Smooth muscle cell (in vitro differentiated cells): ENCODE results near the gene CYP2A13. TPM values are rescaled to one million over a fixed set of nuclear protein-coding genes. Genes with fewer than 3 reads are reported as not detected.
A peak's percentile ranks its signal among the peaks of the same experiment; 100 is the strongest.

ENCODE experiments used
- DNase-seq: peaks from one replicate; lab custom pipeline; 2025; ENCODE audit not compliant: unreplicated experiment; lab: John Stamatoyannopoulos, UW
- H2AFZ ChIP-seq: fragments of 200-600 bp; sonication (generic); 2 replicates; pipeline ENCODE4 v1.6.0; 2016; ENCODE audit warnings: antibody characterized with exemption, low read depth, mild to moderate bottlenecking
- H3F3A ChIP-seq: fragments of 200-600 bp; sonication (generic); 2 replicates; pipeline ENCODE4 v1.6.0; 2017; ENCODE audit warnings: antibody characterized with exemption, low read depth
- H3K27ac ChIP-seq: fragments of 200-600 bp; sonication (generic); 2 replicates; pipeline ENCODE4 v1.5.1; 2016; ENCODE audit warnings: low read depth, mild to moderate bottlenecking
- H3K27me3 ChIP-seq: fragments of 200-600 bp; sonication (generic); 2 replicates; pipeline ENCODE4 v1.6.1; 2016; ENCODE audit warnings: low read depth, mild to moderate bottlenecking
- H3K36me3 ChIP-seq: fragments of 200-600 bp; sonication (generic); 2 replicates; pipeline ENCODE4 v1.5.1; 2016; ENCODE audit warnings: low read depth
- H3K4me1 ChIP-seq: fragments of 200-600 bp; sonication (generic); 2 replicates; pipeline ENCODE4 v1.5.1; 2016; ENCODE audit warnings: low read depth
- H3K4me2 ChIP-seq: fragments of 200-600 bp; sonication (generic); 2 replicates; pipeline ENCODE4 v1.6.0; 2016; ENCODE audit warnings: mild to moderate bottlenecking
- H3K4me3 ChIP-seq: fragments of 200-600 bp; sonication (generic); 2 replicates; pipeline ENCODE4 v1.5.1; 2016; ENCODE audit warnings: mild to moderate bottlenecking
- H3K79me2 ChIP-seq: fragments of 200-600 bp; sonication (generic); 2 replicates; pipeline ENCODE4 v1.6.0; 2016; ENCODE audit warnings: low read depth, mild to moderate bottlenecking
- H3K9ac ChIP-seq: fragments of 200-600 bp; sonication (generic); 2 replicates; pipeline ENCODE4 v1.6.0; 2016; ENCODE audit warnings: low read depth
- H3K9me3 ChIP-seq: fragments of 200-600 bp; sonication (generic); replicated peaks from 2 replicates; pipeline ENCODE4 v1.5.1; 2016; ENCODE audit warnings: low read depth
- H4K20me1 ChIP-seq: fragments of 200-600 bp; sonication (generic); 2 replicates; pipeline ENCODE4 v1.6.0; 2016; ENCODE audit warnings: low read depth
- CTCF ChIP-seq: fragments of 200-600 bp; sonication (generic); IDR thresholded peaks from 2 replicates; pipeline ENCODE4 v1.5.1; 2017; ENCODE audit warnings: borderline replicate concordance, mild to moderate bottlenecking, antibody characterized with exemption; ENCODE audit not compliant: insufficient read depth, poor library complexity, severe bottlenecking
- WGBS: methylation state at CpG from one replicate; pipeline ENCODE4 v1.1.7; 2016; ENCODE audit warnings: low lambda C conversion rate; 5-methylcytosine and 5-hydroxymethylcytosine counted together
- polyA plus RNA-seq: library from polyadenylated mRNA; unstranded; fragments of >200 nt; fragmentation: Nextera tagmentation; extraction: Ambion mirVana; gene quantifications from 2 replicates; pipeline ENCODE4 v1.2.1, GENCODE V29; 2016
- total RNA-seq: library from RNA; depleted of rRNA; stranded (reverse); fragments of >200 nt; gene quantifications from 2 replicates; pipeline ENCODE4 v1.2.3, GENCODE V29; 2014

Gene CYP2A13
- total and polyA plus RNA-seq, 2 experiments from 2014 or later: not detected

GRCh38 chr19:41136636-41137455 lies 48.6 kb downstream of the CYP2A13 start:
- no peaks in the 10 kb centered on the region for H4K20me1 ChIP-seq
- H3F3A ChIP-seq: no peaks in the 10 kb centered on the region
- no peaks in the 10 kb centered on the region for H3K79me2 ChIP-seq
- H3K4me2 ChIP-seq: no peak overlapping the region
- WGBS: 99% methylated on average over 31 of the region's 31 CpGs
- H3K4me1 ChIP-seq: no peaks in the 10 kb centered on the region
- H3K9ac ChIP-seq: no peak overlapping the region
- H3K27me3 ChIP-seq: no peaks in the 10 kb centered on the region
- no peaks in the 10 kb centered on the region for H3K9me3 ChIP-seq
- no peak for DNase-seq
- H2AFZ ChIP-seq: no peak overlapping the region
- TF ChIP-seq CTCF: no peak
- no peaks in the 10 kb centered on the region for H3K36me3 ChIP-seq
- H3K27ac ChIP-seq: no peak overlapping the region
- H3K4me3 ChIP-seq: no peak overlapping the region

GRCh38 chr19:41144403-41144802 lies 56.2 kb downstream of the CYP2A13 start:
- Histone ChIP-seq H4K20me1 (no peaks in the 10 kb centered on the region), H3K4me3 (no peak overlapping the region), H3F3A (no peaks in the 10 kb centered on the region), H3K9ac (no peak overlapping the region), H3K4me1 (no peaks in the 10 kb centered on the region), H3K79me2 (no peaks in the 10 kb centered on the region), H3K27ac (no peak overlapping the region), H3K4me2 (no peak overlapping the region), H3K36me3 (no peaks in the 10 kb centered on the region), H3K9me3 (no peaks in the 10 kb centered on the region), H3K27me3 (no peaks in the 10 kb centered on the region), H2AFZ (no peak overlapping the region)
- TF ChIP-seq CTCF: peak; percentile 75
- 38% methylated on average over 7 of the region's 7 CpGs for WGBS
- DNase-seq: peak; percentile 5

Other genes with a start within 250 kb of the CYP2A13 start
- gene CYP2A6, start 238.0 kb upstream of the CYP2A13 start, total RNA-seq: not detected in 2 replicates
- not detected in 2 replicates for gene CYP2A6, start 238.0 kb upstream of the CYP2A13 start, polyA plus RNA-seq
- gene CYP2A7, start 206.2 kb upstream of the CYP2A13 start, total RNA-seq: not detected in 2 replicates
- not detected in 2 replicates for gene CYP2A7, start 206.2 kb upstream of the CYP2A13 start, polyA plus RNA-seq
- not detected in 2 replicates for gene CYP2B6, start 97.2 kb upstream of the CYP2A13 start, total RNA-seq
- not detected in 2 replicates for gene CYP2B6, start 97.2 kb upstream of the CYP2A13 start, polyA plus RNA-seq
- not detected in 2 replicates for gene CYP2F1, start 26.0 kb downstream of the CYP2A13 start, total RNA-seq
- gene CYP2F1, start 26.0 kb downstream of the CYP2A13 start, polyA plus RNA-seq: 0.11 TPM in 1 of 2 replicates, not detected in the other
- 0.18 and 0.63 TPM in 2 replicates for gene CYP2S1, start 104.8 kb downstream of the CYP2A13 start, total RNA-seq
- gene CYP2S1, start 104.8 kb downstream of the CYP2A13 start, polyA plus RNA-seq: 1.8 and 6.1 TPM in 2 replicates
- gene AXL, start 130.8 kb downstream of the CYP2A13 start, total RNA-seq: 71.2 and 76.8 TPM in 2 replicates
- 16.9 and 27.0 TPM in 2 replicates for gene AXL, start 130.8 kb downstream of the CYP2A13 start, polyA plus RNA-seq
- gene HNRNPUL1, start 175.9 kb downstream of the CYP2A13 start, total RNA-seq: 78.6 and 101 TPM in 2 replicates
- gene HNRNPUL1, start 175.9 kb downstream of the CYP2A13 start, polyA plus RNA-seq: 121 and 125 TPM in 2 replicates
- gene CCDC97, start 221.7 kb downstream of the CYP2A13 start, total RNA-seq: 3.0 and 7.5 TPM in 2 replicates
- gene CCDC97, start 221.7 kb downstream of the CYP2A13 start, polyA plus RNA-seq: 15.3 and 18.2 TPM in 2 replicates